Glutamatergic neuron (in vitro differentiated cells): Measurements from ENCODE around the gene ACADL. TPM values are rescaled to one million over a fixed set of nuclear protein-coding genes. Genes with fewer than 3 reads are reported as not detected.

Experiments
- DNase-seq: peaks from one replicate; pipeline ENCODE4 v3.0.0; 2022
- H3K27ac Mint-ChIP-seq: one replicate; pipeline ENCODE4 v1.8.0; 2020; ENCODE audit warnings: mild to moderate bottlenecking, mixed read lengths, inconsistent platforms; ENCODE audit not compliant: unreplicated experiment
- H3K27me3 Mint-ChIP-seq: one replicate; pipeline ENCODE4 v1.8.0; 2020; ENCODE audit warnings: mild to moderate bottlenecking, moderate library complexity, mixed read lengths, inconsistent platforms; ENCODE audit not compliant: unreplicated experiment
- H3K36me3 Mint-ChIP-seq: one replicate; pipeline ENCODE4 v1.8.0; 2020; ENCODE audit warnings: mild to moderate bottlenecking, mixed read lengths, inconsistent platforms; ENCODE audit not compliant: unreplicated experiment
- H3K4me1 Mint-ChIP-seq: one replicate; pipeline ENCODE4 v1.8.0; 2020; ENCODE audit warnings: mild to moderate bottlenecking, low read depth, mixed read lengths, inconsistent platforms; ENCODE audit not compliant: unreplicated experiment
- H3K4me3 Mint-ChIP-seq: one replicate; pipeline ENCODE4 v1.8.0; 2020; ENCODE audit warnings: mild to moderate bottlenecking, mixed read lengths, inconsistent platforms; ENCODE audit not compliant: unreplicated experiment
- H3K9me3 Mint-ChIP-seq: one replicate; pipeline ENCODE4 v1.8.0; 2020; ENCODE audit warnings: mild to moderate bottlenecking, moderate library complexity, mixed read lengths, inconsistent platforms; ENCODE audit not compliant: unreplicated experiment
- CTCF ChIP-seq: fragments of 200-600 bp; sonication (generic); IDR thresholded peaks from one replicate; pipeline ENCODE4 v1.5.0; 2021; ENCODE audit not compliant: partially characterized antibody, unreplicated experiment
- total RNA-seq: library from RNA; stranded (reverse); fragmentation: NEBNext Ultra II Directional; extraction: Animal tissue kit (Norgen Biotek cat#: 25700); gene quantifications from one replicate; pipeline ENCODE4 v1.2.1, GENCODE V29; 2021; ENCODE audit not compliant: unreplicated experiment

ACADL gene
- total RNA-seq, 1 donor from 2014 or later: not detected

DNA sequence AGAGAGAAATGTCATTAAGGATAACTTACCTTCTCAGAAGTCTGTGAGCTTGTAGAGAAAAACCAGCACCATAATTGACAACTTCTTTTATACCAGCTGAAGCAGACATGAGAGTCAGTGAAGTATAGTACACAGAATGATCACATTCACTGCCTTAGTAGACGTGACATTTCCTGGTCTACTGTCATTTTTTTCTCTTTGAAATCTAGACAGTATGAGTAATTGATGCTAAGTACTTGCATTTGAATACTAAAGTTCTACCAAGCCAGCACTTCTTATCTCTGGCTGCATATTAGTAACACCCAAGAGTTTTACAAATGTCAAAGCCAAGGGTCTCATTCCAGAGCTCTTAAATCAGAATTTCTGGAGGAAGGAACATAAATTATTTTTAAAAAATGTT lies 25.4 kb upstream of the ACADL start:
- H3K27me3 Mint-ChIP-seq: no peaks in the 10 kb centered on the region
- no peaks in the 10 kb centered on the region for H3K4me1 Mint-ChIP-seq
- H3K4me3 Mint-ChIP-seq: no peak overlapping the region
- no peak for TF ChIP-seq CTCF
- H3K27ac Mint-ChIP-seq: no peak overlapping the region
- DNase-seq: no peak
- peaks cover 6% of the 10 kb centered on the region for H3K36me3 Mint-ChIP-seq
- H3K9me3 Mint-ChIP-seq: peaks cover 3% of the 10 kb centered on the region

DNA sequence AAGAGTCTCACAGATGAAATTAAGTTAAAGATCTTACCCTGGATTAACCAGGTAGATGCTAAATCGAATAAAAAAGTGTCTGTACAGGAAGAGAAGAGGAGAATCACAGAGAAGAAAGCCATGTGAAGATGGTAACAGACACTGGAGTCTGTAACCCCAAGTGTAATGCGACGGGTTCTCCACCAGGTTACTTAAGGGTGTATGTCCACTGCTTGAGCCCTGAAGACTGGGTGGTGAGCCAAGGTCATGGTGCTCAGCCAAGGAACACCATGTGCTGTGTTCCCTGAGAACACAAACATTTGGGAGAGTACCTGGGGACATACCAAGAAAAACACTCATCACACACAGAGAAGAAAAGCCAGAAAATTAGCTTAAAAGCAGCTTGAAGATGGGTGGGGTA lies 8.2 kb upstream of the ACADL start:
- Mint-ChIP-seq H3K9me3 (no peaks in the 10 kb centered on the region), H3K36me3 (no peaks in the 10 kb centered on the region), H3K27ac (no peak overlapping the region), H3K27me3 (peaks cover 2% of the 10 kb centered on the region), H3K4me3 (no peak overlapping the region), H3K4me1 (peaks cover 2% of the 10 kb centered on the region)
- TF ChIP-seq CTCF: no peak
- DNase-seq: no peak

DNA sequence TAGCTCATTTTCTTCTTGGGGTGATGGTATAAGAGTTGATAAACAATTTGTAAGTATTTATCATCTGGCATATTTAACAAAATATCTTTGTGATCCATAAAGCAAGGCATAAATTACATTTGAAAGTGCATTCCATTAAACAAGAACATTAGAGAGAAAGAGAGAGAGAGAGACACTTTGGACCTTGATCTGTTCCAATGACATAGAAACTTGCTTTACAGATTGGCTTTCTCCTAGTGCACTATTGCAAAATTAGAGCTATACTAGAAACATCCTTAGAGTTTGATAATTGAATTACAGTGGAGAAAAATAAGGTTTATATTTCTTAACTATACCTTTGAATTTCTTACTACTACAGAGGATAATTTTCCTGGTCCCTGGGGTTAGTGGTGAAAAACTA lies 5.7 kb upstream of the ACADL start:
- Mint-ChIP-seq H3K36me3 (no peaks in the 10 kb centered on the region), H3K27me3 (peaks cover 2% of the 10 kb centered on the region), H3K27ac (no peak overlapping the region), H3K4me3 (no peak overlapping the region), H3K9me3 (no peaks in the 10 kb centered on the region), H3K4me1 (peaks cover 2% of the 10 kb centered on the region)
- no peak for TF ChIP-seq CTCF
- DNase-seq: no peak

- H3K27me3 Mint-ChIP-seq: peaks cover 2% of the 10 kb centered on the region
- H3K36me3 Mint-ChIP-seq: no peaks in the 10 kb centered on the region
- TF ChIP-seq CTCF: no peak
- no peak overlapping the region for H3K27ac Mint-ChIP-seq
- H3K9me3 Mint-ChIP-seq: no peaks in the 10 kb centered on the region
- no peak overlapping the region for H3K4me3 Mint-ChIP-seq
- H3K4me1 Mint-ChIP-seq: peaks cover 2% of the 10 kb centered on the region
- no peak for DNase-seq
Measured at GRCh38 chr2:210230518-210230917, 5.3 kb upstream of the ACADL start.

GRCh38 chr2:210228586-210228985 lies 3.3 kb upstream of the ACADL start:
- H3K9me3 Mint-ChIP-seq: no peaks in the 10 kb centered on the region
- no peak for TF ChIP-seq CTCF
- no peak overlapping the region for H3K4me3 Mint-ChIP-seq
- peaks cover 5% of the 10 kb centered on the region for H3K27me3 Mint-ChIP-seq
- no peaks in the 10 kb centered on the region for H3K36me3 Mint-ChIP-seq
- DNase-seq: no peak
- no peaks in the 10 kb centered on the region for H3K4me1 Mint-ChIP-seq
- H3K27ac Mint-ChIP-seq: no peak overlapping the region
